Liver (tissue), 9 donors: Measurements from ENCODE around the gene GAS7. TPM values are rescaled to one million over a fixed set of nuclear protein-coding genes. Genes with fewer than 3 reads are reported as not detected.

Experiments used
- DNase-seq: peaks from one replicate; pipeline ENCODE4 v3.0.0-alpha.2; 2017; ENCODE audit warnings: low spot score
- H3K27ac ChIP-seq, 2 donors: one replicate each; pipeline ENCODE4 v1.7.0; 2013; ENCODE audit warnings: inconsistent platforms in 2 of 2, low read length in 2 of 2, control low read depth in 1 of 2, low read depth in 1 of 2, mild to moderate bottlenecking in 1 of 2
- H3K27me3 ChIP-seq, 4 donors: one replicate each; pipeline versions ENCODE4 v1.6.1 to v1.7.0; 2013; ENCODE audit warnings: low read length in 3 of 4, inconsistent platforms in 1 of 4, mild to moderate bottlenecking in 1 of 4, moderate library complexity in 1 of 4; ENCODE audit not compliant: control insufficient read depth in 4 of 4, insufficient read depth in 4 of 4
- H3K36me3 ChIP-seq, 4 donors: one replicate each; pipeline versions ENCODE4 v1.6.1 to v1.7.0; 2013; ENCODE audit warnings: low read length in 3 of 4, mild to moderate bottlenecking in 3 of 4, low read depth in 1 of 4, moderate library complexity in 1 of 4; ENCODE audit not compliant: control insufficient read depth in 4 of 4, insufficient read depth in 3 of 4
- H3K4me1 ChIP-seq, 4 donors: one replicate each; pipeline versions ENCODE4 v1.6.1 to v1.7.0; 2013; ENCODE audit warnings: low read length in 3 of 4, mild to moderate bottlenecking in 3 of 4, moderate library complexity in 1 of 4; ENCODE audit not compliant: control insufficient read depth in 4 of 4, insufficient read depth in 4 of 4
- H3K4me3 ChIP-seq, 3 donors: one replicate each; pipeline versions ENCODE4 v1.6.1 to v1.7.0; 2013; ENCODE audit warnings: low read length in 3 of 3, control low read depth in 1 of 3, low read depth in 1 of 3, mild to moderate bottlenecking in 1 of 3
- H3K9ac ChIP-seq, 2 donors: one replicate each; pipeline ENCODE4 v1.7.0; 2013; ENCODE audit warnings: low read length in 2 of 2, mild to moderate bottlenecking in 2 of 2, moderate library complexity in 2 of 2, control low read depth in 1 of 2, low read depth in 1 of 2
- H3K9me3 ChIP-seq, 4 donors: one replicate each; pipeline versions ENCODE4 v1.6.1 to v1.7.0; 2013; ENCODE audit warnings: low read length in 3 of 4; ENCODE audit not compliant: control insufficient read depth in 4 of 4
- ATF3 ChIP-seq: IDR thresholded peaks from 2 replicates; pipeline ENCODE4 v1.6.1; 2016; ENCODE audit warnings: antibody characterized with exemption
- CTCF ChIP-seq: fragments of 150-350 bp; IDR thresholded peaks from 2 replicates; pipeline ENCODE4 v1.5.1; 2017; ENCODE audit warnings: improper control_type of control experiment, low read depth, low read length; ENCODE audit not compliant: missing input control
- EGR1 ChIP-seq, 2 donors: IDR thresholded peaks; 2 replicates each; pipeline ENCODE4 v1.6.1; 2016 to 2018; ENCODE audit warnings: antibody characterized with exemption in 2 of 2, low read depth in 2 of 2
- FOXA2 ChIP-seq: IDR thresholded peaks from 2 replicates; pipeline ENCODE4 v1.6.1; 2016; ENCODE audit warnings: antibody characterized with exemption
- GABPA ChIP-seq, 2 donors: IDR thresholded peaks in 1 of 2; conservative IDR thresholded peaks in 1 of 2; 2 replicates each; pipeline ENCODE4 v1.6.1; 2016; ENCODE audit warnings: antibody characterized with exemption in 2 of 2, mild to moderate bottlenecking in 1 of 2, moderate library complexity in 1 of 2
- HNF4A ChIP-seq, 2 donors: conservative IDR thresholded peaks; 2 replicates each; pipeline ENCODE4 v1.6.1; 2016; ENCODE audit warnings: antibody characterized with exemption in 2 of 2, mild to moderate bottlenecking in 2 of 2
- HNF4G ChIP-seq: IDR thresholded peaks from 2 replicates; pipeline ENCODE4 v1.6.1; 2016; ENCODE audit warnings: antibody characterized with exemption
- JUND ChIP-seq, 2 donors: IDR thresholded peaks; 2 replicates each; pipeline ENCODE4 v1.6.1; 2016; ENCODE audit warnings: antibody characterized with exemption in 2 of 2
- MAX ChIP-seq: IDR thresholded peaks from 2 replicates; pipeline ENCODE4 v1.6.1; 2016; ENCODE audit warnings: antibody characterized with exemption
- NR2F2 ChIP-seq: IDR thresholded peaks from 2 replicates; pipeline ENCODE4 v1.6.1; 2016; ENCODE audit warnings: antibody characterized with exemption
- RAD21 ChIP-seq, 2 donors: IDR thresholded peaks; 2 replicates each; pipeline ENCODE4 v1.6.1; 2016; ENCODE audit warnings: antibody characterized with exemption in 2 of 2, mild to moderate bottlenecking in 2 of 2
- REST ChIP-seq: IDR thresholded peaks from 2 replicates; pipeline ENCODE4 v1.6.1; 2016; ENCODE audit warnings: antibody characterized with exemption, mild to moderate bottlenecking
- RXRA ChIP-seq, 2 donors: IDR thresholded peaks; 2 replicates each; pipeline ENCODE4 v1.6.1; 2017 to 2018; ENCODE audit warnings: antibody characterized with exemption in 2 of 2, mild to moderate bottlenecking in 1 of 2
- SP1 ChIP-seq: IDR thresholded peaks from 2 replicates; pipeline ENCODE4 v1.6.1; 2018; ENCODE audit warnings: antibody characterized with exemption, mild to moderate bottlenecking
- TAF1 ChIP-seq: conservative IDR thresholded peaks from 2 replicates; pipeline ENCODE4 v1.6.1; 2016; ENCODE audit warnings: antibody characterized with exemption, mild to moderate bottlenecking
- YY1 ChIP-seq: IDR thresholded peaks from 2 replicates; pipeline ENCODE4 v1.6.1; 2016; ENCODE audit warnings: antibody characterized with exemption, mild to moderate bottlenecking
- ZBTB33 ChIP-seq: IDR thresholded peaks from 2 replicates; pipeline ENCODE4 v1.6.1; 2016; ENCODE audit warnings: antibody characterized with exemption
- WGBS: extraction: QIAGEN DNeasy Blood & Tissue Kit; methylation state at CpG from one replicate; pipeline ENCODE4 v1.1.7; 2013; 5-methylcytosine and 5-hydroxymethylcytosine counted together
- polyA plus RNA-seq, 2 donors: library from polyadenylated mRNA; stranded (reverse) in 1 of 2; unstranded in 1 of 2; fragments of 200-250 nt in 1 of 2; fragments of >200 nt in 1 of 2; fragmentation: Nextera tagmentation in 1 of 2; extraction: Ambion mirVana in 1 of 2; gene quantifications; one replicate each; pipeline versions ENCODE4 v1.2.1 to v1.2.3, GENCODE V29; 2013 to 2015
- total RNA-seq, 2 donors: library from RNA; depleted of rRNA; stranded (reverse); fragments of >200 nt; gene quantifications; one replicate each; pipeline ENCODE4 v1.2.3, GENCODE V29; 2014
- donor health status: healthy.
- donor health status: healthy.
- donor health status: healthy.
- donor health status: healthy.
- donor health status: healthy.

GAS7 gene
- total and polyA plus RNA-seq, 4 donors, result 0.79 to 6.1 (median 2.5) TPM

GRCh38 chr17:9911089-9911488 is 287.3 kb downstream of the GAS7 start (continued):
- TF ChIP-seq ZBTB33 (no peak), JUND (IDR thresholded peaks at IDR 0.05) (no peak), NR2F2 (no peak), GABPA (IDR thresholded peaks at IDR 0.05 in 1 of 2, conservative IDR thresholded peaks at IDR 0.05 in 1 of 2) (no peak), HNF4A (conservative IDR thresholded peaks at IDR 0.05) (no peak), EGR1 (IDR thresholded peaks at IDR 0.05; ENCODE audit: low read depth in 2 of 2) (no peak)

GRCh38 chr17:9908649-9909042 is 289.8 kb downstream of the GAS7 start:
- 58% methylated on average over 7 of the region's 7 CpGs for WGBS
- no peak overlapping the region for H3K27ac ChIP-seq
- H3K9ac ChIP-seq, result no peak overlapping the region
- no peaks in the 10 kb centered on the region for H3K9me3 ChIP-seq
- H3K4me1 ChIP-seq, result no peaks in the 10 kb centered on the region
- H3K4me3 ChIP-seq, result no peak overlapping the region
- DNase-seq, result no peak
- H3K36me3 ChIP-seq, result no peaks in the 10 kb centered on the region
- peaks cover 0 to 5% (median 3%) of the 10 kb centered on the region in 4 donors for H3K27me3 ChIP-seq
- no peak for TF ChIP-seq TAF1
- TF ChIP-seq SP1, result no peak
- TF ChIP-seq RXRA (IDR thresholded peaks at IDR 0.05), result no peak
- no peak for TF ChIP-seq YY1
- TF ChIP-seq CTCF, result no peak
- TF ChIP-seq RAD21 (IDR thresholded peaks at IDR 0.05), result no peak
- no peak for TF ChIP-seq ATF3
- no peak for TF ChIP-seq REST
- no peak for TF ChIP-seq NR2F2
- no peak for TF ChIP-seq HNF4G
- TF ChIP-seq JUND (IDR thresholded peaks at IDR 0.05), result no peak
- no peak for TF ChIP-seq FOXA2
- TF ChIP-seq GABPA (IDR thresholded peaks at IDR 0.05 in 1 of 2, conservative IDR thresholded peaks at IDR 0.05 in 1 of 2), result no peak
- no peak for TF ChIP-seq HNF4A (conservative IDR thresholded peaks at IDR 0.05)
- no peak for TF ChIP-seq EGR1 (IDR thresholded peaks at IDR 0.05; ENCODE audit: low read depth in 2 of 2)
- TF ChIP-seq MAX, result no peak
- no peak for TF ChIP-seq ZBTB33
